ENCODE results near the gene RFC4.

DNA sequence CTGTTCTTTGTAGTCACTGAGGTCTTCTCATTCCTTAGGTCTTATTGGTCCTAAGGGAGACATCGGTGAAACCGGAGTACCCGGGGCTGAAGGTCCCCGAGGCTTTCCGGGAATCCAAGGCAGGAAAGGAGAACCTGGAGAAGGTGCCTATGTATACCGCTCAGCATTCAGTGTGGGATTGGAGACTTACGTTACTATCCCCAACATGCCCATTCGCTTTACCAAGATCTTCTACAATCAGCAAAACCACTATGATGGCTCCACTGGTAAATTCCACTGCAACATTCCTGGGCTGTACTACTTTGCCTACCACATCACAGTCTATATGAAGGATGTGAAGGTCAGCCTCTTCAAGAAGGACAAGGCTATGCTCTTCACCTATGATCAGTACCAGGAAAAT, 47.9 kb upstream of the RFC4 start:
- TF ChIP-seq, protein P1, sequence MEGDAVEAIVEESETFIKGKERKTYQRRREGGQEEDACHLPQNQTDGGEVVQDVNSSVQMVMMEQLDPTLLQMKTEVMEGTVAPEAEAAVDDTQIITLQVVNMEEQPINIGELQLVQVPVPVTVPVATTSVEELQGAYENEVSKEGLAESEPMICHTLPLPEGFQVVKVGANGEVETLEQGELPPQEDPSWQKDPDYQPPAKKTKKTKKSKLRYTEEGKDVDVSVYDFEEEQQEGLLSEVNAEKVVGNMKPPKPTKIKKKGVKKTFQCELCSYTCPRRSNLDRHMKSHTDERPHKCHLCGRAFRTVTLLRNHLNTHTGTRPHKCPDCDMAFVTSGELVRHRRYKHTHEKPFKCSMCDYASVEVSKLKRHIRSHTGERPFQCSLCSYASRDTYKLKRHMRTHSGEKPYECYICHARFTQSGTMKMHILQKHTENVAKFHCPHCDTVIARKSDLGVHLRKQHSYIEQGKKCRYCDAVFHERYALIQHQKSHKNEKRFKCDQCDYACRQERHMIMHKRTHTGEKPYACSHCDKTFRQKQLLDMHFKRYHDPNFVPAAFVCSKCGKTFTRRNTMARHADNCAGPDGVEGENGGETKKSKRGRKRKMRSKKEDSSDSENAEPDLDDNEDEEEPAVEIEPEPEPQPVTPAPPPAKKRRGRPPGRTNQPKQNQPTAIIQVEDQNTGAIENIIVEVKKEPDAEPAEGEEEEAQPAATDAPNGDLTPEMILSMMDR (IDR thresholded peaks at IDR 0.05): no peak
- TF ChIP-seq POLR2A (IDR thresholded peaks at IDR 0.05; ENCODE audit: low read depth) (no peak), EP300 (IDR thresholded peaks at IDR 0.05) (no peak)

All from esophagus muscularis mucosa (tissue), 4 donors.